H1 (cell line): ENCODE measurements around the gene HCAR2. TPM values are rescaled to one million over a fixed set of nuclear protein-coding genes. Genes with fewer than 3 reads are reported as not detected.
A peak's percentile ranks its signal among the peaks of the same experiment; 100 is the strongest.
"Not testable (repeated sequence)": the region's sequence is repeated elsewhere in the genome, so short reads cannot be mapped to it uniquely, and the experiment has no call there.

Experiments
- CTCF ChIA-PET: fragments of 300-600 bp; sonication (Branson Sonifier 250); formaldehyde crosslinking; loops from one replicate; lab custom pipeline; 2021; ENCODE audit not compliant: partially characterized antibody; lab: Charles Lee
- POLR2A ChIA-PET: fragments of 300-600 bp; sonication (Branson Sonifier 250); formaldehyde crosslinking; loops from one replicate; lab custom pipeline; 2021; ENCODE audit warnings: inconsistent platforms; ENCODE audit not compliant: partially characterized antibody; lab: Charles Lee
- DNase-seq, 2 experiments: peaks; one replicate each; pipeline versions ENCODE4 v3.0.0 to v3.0.0-alpha.2; 2010 to 2022; ENCODE audit warnings: low spot score in 2 of 2, low read depth in 1 of 2, mixed read lengths in 1 of 2
- FAIRE-seq: peaks from 2 replicates; lab custom pipeline; 2011; peaks lifted over from hg19 to GRCh38; lab: Jason Lieb, UNC
- H2AFZ ChIP-seq: 2 replicates; pipeline ENCODE4 v1.8.1; 2012; ENCODE audit warnings: low read length, inconsistent platforms
- H2AK5ac ChIP-seq: 2 replicates; pipeline ENCODE4 v1.6.1; 2013; ENCODE audit warnings: low read depth, low read length
- H2BK120ac ChIP-seq: replicated peaks from 2 replicates; pipeline ENCODE3; 2013; ENCODE audit warnings: low read depth, low read length, inconsistent platforms
- H2BK12ac ChIP-seq: 2 replicates; pipeline ENCODE4 v1.6.1; 2013; ENCODE audit warnings: low read depth, low read length
- H2BK15ac ChIP-seq: 2 replicates; pipeline ENCODE4 v1.6.1; 2013; ENCODE audit warnings: low read length
- H2BK20ac ChIP-seq: 2 replicates; pipeline ENCODE4 v1.6.1; 2013; ENCODE audit warnings: low read length
- H2BK5ac ChIP-seq: 2 replicates; pipeline ENCODE4 v1.6.1; 2013; ENCODE audit warnings: low read depth, low read length
- H3K14ac ChIP-seq: 2 replicates; pipeline ENCODE4 v1.6.1; 2013; ENCODE audit warnings: inconsistent platforms; ENCODE audit not compliant: insufficient read length
- H3K18ac ChIP-seq: 2 replicates; pipeline ENCODE4 v1.6.1; 2013; ENCODE audit warnings: low read length; ENCODE audit errors: extremely low read depth
- H3K23ac ChIP-seq: 2 replicates; pipeline ENCODE4 v1.6.1; 2013; ENCODE audit warnings: inconsistent platforms; ENCODE audit not compliant: insufficient read length
- H3K23me2 ChIP-seq: 2 replicates; pipeline ENCODE4 v1.6.1; 2013; ENCODE audit warnings: low read depth, low read length
- H3K27ac ChIP-seq: 2 replicates; pipeline ENCODE4 v1.6.1; 2011; ENCODE audit warnings: low read depth, low read length, inconsistent platforms
- H3K27me3 ChIP-seq, 4 experiments: replicated peaks in 1 of 4; 1 replicate in 1 of 4; 2 replicates in 3 of 4; pipeline versions ENCODE4 v1.6.1 to v1.8.1; 2011 to 2013; ENCODE audit warnings: low read length in 3 of 4, mild to moderate bottlenecking in 3 of 4, inconsistent platforms in 2 of 4, mixed read lengths in 2 of 4, moderate library complexity in 1 of 4; ENCODE audit not compliant: control insufficient read depth in 3 of 4, insufficient read depth in 3 of 4; ENCODE audit errors: extremely low read depth in 1 of 4
- H3K36me3 ChIP-seq, 4 experiments: 2 replicates each; pipeline versions ENCODE4 v1.6.1 to v1.8.1; 2011 to 2013; ENCODE audit warnings: mild to moderate bottlenecking in 4 of 4, low read length in 3 of 4, moderate library complexity in 2 of 4, control low read depth in 1 of 4, inconsistent platforms in 1 of 4; ENCODE audit not compliant: insufficient read depth in 4 of 4, control insufficient read depth in 2 of 4
- H3K4ac ChIP-seq: replicated peaks from 2 replicates; pipeline ENCODE3; 2013; ENCODE audit warnings: low read length, low read depth, mixed read lengths, inconsistent platforms; ENCODE audit not compliant: insufficient read length
- H3K4me1 ChIP-seq, 4 experiments: replicated peaks in 1 of 4; 1 replicate in 1 of 4; 2 replicates in 3 of 4; pipeline versions ENCODE4 v1.6.1 to v1.8.1; 2011 to 2013; ENCODE audit warnings: low read length in 3 of 4, inconsistent platforms in 2 of 4, mixed read lengths in 1 of 4; ENCODE audit not compliant: insufficient read depth in 4 of 4, control insufficient read depth in 3 of 4
- H3K4me2 ChIP-seq, 2 experiments: 2 replicates each; pipeline versions ENCODE4 v1.6.1 to v1.8.1; 2011 to 2013; ENCODE audit warnings: low read depth in 2 of 2, low read length in 2 of 2, control low read depth in 1 of 2, inconsistent platforms in 1 of 2, mild to moderate bottlenecking in 1 of 2; ENCODE audit not compliant: insufficient read depth in 1 of 2
- H3K4me3 ChIP-seq, 4 experiments: fragments of 200-600, 300-600 bp in 1 of 4; sonication (generic), shearing (Covaris generic), sonication (Bioruptor Twin) in 1 of 4; 2 replicates each; pipeline versions ENCODE4 v1.5.1 to v1.8.1; 2011 to 2016; ENCODE audit warnings: low read length in 4 of 4, low read depth in 3 of 4, control low read depth in 2 of 4, inconsistent platforms in 2 of 4, mild to moderate bottlenecking in 2 of 4, mixed read lengths in 1 of 4, moderate library complexity in 1 of 4; ENCODE audit not compliant: insufficient read depth in 2 of 4; ENCODE audit errors: extremely low read depth in 1 of 4
- H3K56ac ChIP-seq: replicated peaks from 2 replicates; pipeline ENCODE3; 2013; ENCODE audit warnings: low read depth, mild to moderate bottlenecking, mixed read lengths, low read length, inconsistent platforms; ENCODE audit not compliant: insufficient read length
- H3K79me1 ChIP-seq: 2 replicates; pipeline ENCODE4 v1.6.1; 2013; ENCODE audit warnings: low read depth, low read length, control low read depth
- H3K79me2 ChIP-seq, 2 experiments: 2 replicates each; pipeline versions ENCODE4 v1.6.1 to v1.8.1; 2012 to 2013; ENCODE audit warnings: low read length in 2 of 2, mild to moderate bottlenecking in 2 of 2, inconsistent platforms in 1 of 2; ENCODE audit not compliant: insufficient read depth in 2 of 2, control insufficient read depth in 1 of 2
- H3K9ac ChIP-seq, 4 experiments: replicated peaks in 1 of 4; 1 replicate in 1 of 4; 2 replicates in 3 of 4; pipeline versions ENCODE4 v1.6.1 to v1.8.1; 2011 to 2013; ENCODE audit warnings: low read depth in 3 of 4, low read length in 3 of 4, control low read depth in 2 of 4, mild to moderate bottlenecking in 2 of 4, moderate library complexity in 2 of 4, inconsistent platforms in 1 of 4; ENCODE audit errors: extremely low read depth in 1 of 4
- H3K9me3 ChIP-seq, 2 experiments: 2 replicates each; pipeline versions ENCODE4 v1.6.1 to v1.8.1; 2012 to 2013; ENCODE audit warnings: mild to moderate bottlenecking in 2 of 2, moderate library complexity in 2 of 2, control low read depth in 1 of 2, inconsistent platforms in 1 of 2, low read depth in 1 of 2, low read length in 1 of 2, mixed read lengths in 1 of 2; ENCODE audit not compliant: insufficient read depth in 2 of 2
- H4K20me1 ChIP-seq, 2 experiments: replicated peaks in 1 of 2; 2 replicates each; pipeline versions ENCODE3 to v1.8.1; 2011 to 2013; ENCODE audit warnings: inconsistent platforms in 2 of 2, low read length in 2 of 2, mild to moderate bottlenecking in 1 of 2; ENCODE audit not compliant: insufficient read depth in 2 of 2, control insufficient read depth in 1 of 2
- H4K5ac ChIP-seq: 2 replicates; pipeline ENCODE4 v1.6.1; 2013; ENCODE audit warnings: low read length, low read depth, mixed read lengths, inconsistent platforms; ENCODE audit not compliant: insufficient read length
- H4K8ac ChIP-seq: 2 replicates; pipeline ENCODE4 v1.8.0; 2013; ENCODE audit warnings: mild to moderate bottlenecking, moderate library complexity, low read length, inconsistent platforms; ENCODE audit not compliant: insufficient read depth; ENCODE audit errors: extremely low read depth
- H4K91ac ChIP-seq: replicated peaks from 2 replicates; pipeline ENCODE3; 2013; ENCODE audit warnings: low read length, mixed read lengths, inconsistent platforms; ENCODE audit not compliant: insufficient read length
- WGBS, 2 experiments: shearing (Covaris generic) in 1 of 2; methylation state at CpG; one replicate each; pipeline versions ENCODE4 v1.1.6 to v1.1.7; 2013 to 2015; ENCODE audit warnings: low lambda C conversion rate in 2 of 2, mixed read lengths in 2 of 2, inconsistent platforms in 1 of 2, low coverage in 1 of 2, missing lambda C conversion rate in 1 of 2; ENCODE audit not compliant: insufficient replicate concordance in 2 of 2, insufficient coverage in 1 of 2, insufficient read length in 1 of 2; ENCODE audit errors: extremely low coverage in 1 of 2, missing lambda C conversion rate in 1 of 2; 5-methylcytosine and 5-hydroxymethylcytosine counted together
- polyA plus RNA-seq, 7 experiments: library from polyadenylated mRNA; depleted of rRNA in 3 of 7; stranded (reverse) in 5 of 7; unstranded in 2 of 7; fragments of >200 nt in 5 of 7; fragments of 200-250 nt in 2 of 7; gene quantifications; 1 replicate in 5 of 7; 2 replicates in 1 of 7; 4 replicates in 1 of 7; pipeline versions ENCODE4 v1.2.1 to v1.2.3, GENCODE V29; 2011 to 2013; ENCODE audit warnings: missing spikeins in 2 of 7, mixed read lengths in 2 of 7
- total RNA-seq: library from RNA; stranded (reverse); fragmentation: NEBNext Ultra II Directional; extraction: Animal tissue kit (Norgen Biotek cat#: 25700); gene quantifications from 2 replicates; pipeline ENCODE4 v1.2.1, GENCODE V29; 2021

The HCAR2 gene
- total and polyA plus RNA-seq, 2 of the 8 experiments (the other 6 are each of a cell fraction or from before 2014, with no cell fraction given), result not detected

GRCh38 chr12:122750781-122751515 lies 47.8 kb upstream of the HCAR2 start:
- H3K4ac ChIP-seq, H4K91ac ChIP-seq, CTCF ChIA-PET, POLR2A ChIA-PET, H2BK20ac ChIP-seq, H2BK15ac ChIP-seq, H3K79me1 ChIP-seq, H3K23ac ChIP-seq, H3K27me3 ChIP-seq, H3K9me3 ChIP-seq, H3K23me2 ChIP-seq, H2AK5ac ChIP-seq, H3K56ac ChIP-seq, H3K14ac ChIP-seq, H4K5ac ChIP-seq, H2BK12ac ChIP-seq, H4K8ac ChIP-seq, H3K4me1 ChIP-seq, H4K20me1 ChIP-seq, FAIRE-seq, H2AFZ ChIP-seq, H2BK120ac ChIP-seq: not testable (repeated sequence)
- 52% methylated on average over 17 of the region's 17 CpGs; no CpG with 5 or more reads in 1 of the 2 experiments for WGBS, 2 experiments
- DNase-seq, result peak in 1 of 2 experiments; percentile 49
- Histone ChIP-seq H3K9ac (peak overlapping the region in 2 of 4 experiments; percentile 17 to 61; a peak in 1 of 7 replicates), H3K36me3 (peaks cover 5 to 22% (median 15%) of the 10 kb centered on the region in 4 experiments), H3K79me2 (peaks cover 0 to 28% of the 10 kb centered on the region in 2 experiments; a peak in 3 of 4 replicates), H3K4me2 (peak overlapping the region; percentile 85 to 96), H3K18ac (peak overlapping the region; percentile 68; the same call in 1 of the 2 replicates), H3K4me3 (peak overlapping the region in 2 of 4 experiments; percentile 5 to 79; a peak in 3 of 8 replicates), H2BK5ac (peak overlapping the region; percentile 67), H3K27ac (peak overlapping the region; percentile 82)
